GM18951 (cell line): ENCODE data around the gene PTPRC.

Source experiments
- POLR2A ChIP-seq: IDR thresholded peaks from 4 replicates; pipeline ENCODE4 v1.6.1; 2011; ENCODE audit warnings: mild to moderate bottlenecking; ENCODE audit not compliant: insufficient read length, insufficient read depth; ENCODE audit errors: extremely low read depth
- in situ Hi-C: fragments of 300-500 bp; cut with MboI; formaldehyde crosslinking; loops from one replicate; pipeline ENCODE4 v1.12.0; 2022; ENCODE audit warnings: low sequenced_read_pairs, mixed read lengths, inconsistent platforms; ENCODE audit not compliant: unreplicated experiment

Gene PTPRC

DNA sequence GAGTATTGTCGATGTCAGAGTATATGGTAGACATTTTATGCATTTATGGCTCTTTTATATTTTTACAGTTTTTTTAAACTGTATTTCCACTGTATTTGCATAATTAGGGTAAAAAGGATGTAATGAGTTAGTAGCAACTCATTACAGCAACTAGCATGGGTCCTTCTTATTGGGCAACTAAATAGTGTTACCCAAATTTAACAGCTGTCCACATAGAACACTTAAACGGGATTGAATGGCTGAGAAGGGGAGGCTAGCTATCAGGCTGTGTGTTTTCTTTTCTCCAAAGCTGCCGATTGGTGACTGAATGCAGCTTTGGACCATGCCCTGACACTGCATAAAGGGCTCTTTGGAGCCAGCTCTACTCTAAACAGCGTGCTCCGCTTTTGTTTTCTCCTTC lies 75.4 kb downstream of the PTPRC start:
- TF ChIP-seq POLR2A = no peak
- in situ Hi-C loops = no loop called here

DNA sequence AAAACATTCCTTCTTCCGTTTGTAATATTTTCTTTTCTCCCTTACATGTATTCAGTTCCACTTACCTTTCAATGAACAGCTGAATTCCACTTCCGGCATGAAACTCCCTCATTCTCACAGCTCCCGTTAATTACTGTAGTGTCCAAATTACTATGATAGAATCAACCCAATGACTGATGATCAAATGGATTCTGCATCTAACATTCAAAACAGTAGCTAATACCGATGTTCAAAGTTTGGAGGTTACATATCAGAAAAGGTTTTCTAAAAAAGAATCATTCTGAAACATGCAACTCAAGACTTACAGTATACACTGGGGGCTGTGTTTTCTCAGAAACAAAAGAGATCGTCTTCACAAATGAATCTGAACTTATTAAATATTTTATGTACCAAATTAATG lies 77.2 kb downstream of the PTPRC start:
- in situ Hi-C loops = no loop called here
- TF ChIP-seq POLR2A = no peak

- in situ Hi-C loops = no loop called here
- no peak for TF ChIP-seq POLR2A
These were observed 78.7 kb downstream of the PTPRC start for GRCh38 chr1:198717510-198717909.

DNA sequence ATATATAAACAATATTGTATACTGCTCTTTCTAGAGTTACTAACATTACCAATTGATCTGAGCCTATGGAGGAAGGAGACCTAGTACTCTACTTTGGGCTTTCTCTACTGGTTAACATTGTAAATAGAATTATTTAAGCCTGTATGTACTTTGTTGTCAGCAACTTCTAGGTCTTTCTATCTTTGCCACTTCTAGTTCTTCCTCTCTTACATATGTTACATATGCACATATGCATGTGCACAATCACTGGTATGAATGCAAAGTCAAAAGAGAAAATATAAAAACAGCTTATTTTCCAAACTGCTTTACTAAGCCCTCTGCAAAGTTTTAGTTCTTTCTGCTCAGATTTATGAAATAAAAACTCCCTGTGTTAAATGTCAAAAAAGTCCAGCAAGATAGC lies 84.3 kb downstream of the PTPRC start:
- in situ Hi-C loops = no loop called here
- no peak for TF ChIP-seq POLR2A

GRCh38 chr1:198725090-198725489 lies 86.2 kb downstream of the PTPRC start:
- in situ Hi-C loops = no loop called here
- TF ChIP-seq POLR2A = no peak

GRCh38 chr1:198726455-198726854 lies 87.6 kb downstream of the PTPRC start:
- no peak for TF ChIP-seq POLR2A
- in situ Hi-C loops = no loop called here

DNA sequence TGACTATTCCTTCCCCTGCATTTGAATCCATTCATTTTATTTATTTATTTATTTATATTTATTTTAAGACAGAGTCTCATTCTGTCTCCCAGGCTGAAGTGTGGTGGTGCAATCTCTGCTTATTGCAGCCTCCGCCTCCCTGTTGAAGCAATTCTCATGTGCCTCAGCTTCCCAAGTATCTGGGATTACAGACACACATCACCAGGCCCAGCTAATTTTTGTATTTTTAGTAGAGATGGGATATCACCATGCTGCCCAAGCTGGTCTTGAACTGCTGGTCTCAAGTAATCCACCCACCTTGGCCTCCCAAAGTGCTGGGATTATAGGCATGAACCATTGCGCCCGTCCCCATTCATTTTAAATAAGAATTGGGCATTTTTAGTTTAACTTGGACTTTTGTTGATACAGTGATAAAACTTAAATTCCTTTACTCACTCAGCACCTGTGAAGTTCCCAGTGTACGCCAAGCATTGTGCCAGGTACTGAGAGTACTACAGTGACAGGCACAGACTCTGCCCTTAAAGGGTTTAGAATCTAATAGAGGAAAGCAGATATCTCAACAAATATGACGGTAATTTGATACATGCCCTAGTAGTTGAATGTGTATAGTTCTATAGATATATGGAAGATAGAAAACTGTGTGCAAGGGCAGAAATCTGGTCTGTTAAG lies 90.5 kb downstream of the PTPRC start:
- TF ChIP-seq POLR2A = no peak
- in situ Hi-C loops = no loop called here

DNA sequence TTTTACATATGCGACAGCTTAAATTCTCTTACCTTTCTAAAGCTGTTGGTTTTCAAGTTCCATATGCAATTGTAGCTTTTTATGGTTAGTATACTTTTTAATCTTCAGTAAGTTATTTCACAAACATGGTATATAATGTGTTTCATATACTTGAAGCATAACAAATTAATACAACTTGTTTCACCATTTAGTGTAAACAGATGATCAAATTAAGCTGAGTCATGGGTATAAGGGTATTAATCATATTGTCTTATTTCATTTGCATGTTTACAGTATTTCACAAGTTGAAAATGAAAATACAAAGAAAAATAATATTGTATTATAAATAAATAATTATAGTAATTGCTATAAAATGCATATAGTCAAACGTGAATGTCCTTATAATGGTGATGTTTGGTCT lies 92.1 kb downstream of the PTPRC start:
- no peak for TF ChIP-seq POLR2A
- in situ Hi-C loops = no loop called here

DNA sequence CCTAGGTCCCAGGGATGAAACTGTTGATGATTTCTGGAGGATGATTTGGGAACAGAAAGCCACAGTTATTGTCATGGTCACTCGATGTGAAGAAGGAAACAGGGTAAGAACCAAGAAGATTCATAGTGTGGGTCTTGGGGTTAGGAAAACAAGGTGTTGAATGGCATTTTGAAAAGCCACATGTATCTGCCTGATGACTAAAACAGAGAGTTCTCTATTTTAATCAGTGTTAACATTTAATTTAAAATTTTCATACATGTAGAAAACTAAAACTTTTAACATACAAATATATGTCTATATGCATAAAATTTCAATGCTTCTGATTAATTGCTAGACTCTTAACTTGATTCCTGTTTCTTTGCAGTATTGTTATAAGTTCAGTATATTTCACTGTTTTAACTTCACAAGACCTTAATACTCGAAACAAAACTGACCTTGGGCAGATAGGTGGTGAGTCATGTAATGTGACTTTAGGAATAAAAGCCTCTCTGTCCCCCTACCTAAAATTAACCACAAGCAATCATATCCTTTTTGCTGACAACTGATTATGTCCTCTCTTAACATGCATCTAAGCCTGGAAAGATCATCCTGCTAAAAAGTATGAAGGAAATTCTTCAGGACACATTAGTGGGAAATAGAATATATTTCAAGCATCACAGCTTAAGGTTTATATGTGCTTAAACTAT lies 95.6 kb downstream of the PTPRC start:
- TF ChIP-seq POLR2A = no peak
- in situ Hi-C loops = no loop called here

GRCh38 chr1:198741744-198742143 lies 102.9 kb downstream of the PTPRC start:
- in situ Hi-C loops = no loop called here
- no peak for TF ChIP-seq POLR2A

GRCh38 chr1:198747127-198747526 lies 108.3 kb downstream of the PTPRC start:
- TF ChIP-seq POLR2A = no peak
- in situ Hi-C loops = no loop called here

DNA sequence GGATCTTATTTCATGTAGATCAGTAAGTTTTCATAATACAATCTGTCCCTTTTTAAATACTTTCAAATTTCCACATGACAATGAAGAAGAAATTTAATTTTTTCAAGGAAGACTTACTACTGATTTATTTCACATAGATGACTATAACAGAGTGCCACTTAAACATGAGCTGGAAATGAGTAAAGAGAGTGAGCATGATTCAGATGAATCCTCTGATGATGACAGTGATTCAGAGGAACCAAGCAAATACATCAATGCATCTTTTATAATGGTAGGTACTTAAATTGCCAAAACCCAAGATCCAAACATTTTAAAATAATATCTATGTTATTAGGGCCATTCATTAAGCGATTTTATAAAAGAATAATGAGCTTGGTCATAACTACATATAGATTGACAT lies 110.4 kb downstream of the PTPRC start:
- TF ChIP-seq POLR2A = no peak

GRCh38 chr1:198750081-198750480 lies 111.2 kb downstream of the PTPRC start:
- in situ Hi-C loops = loop anchor here (25.0 kb wide), 3 partner anchors 487 to 812 kb away; no protein-coding TSS in a partner anchor
- TF ChIP-seq POLR2A = no peak

More for the DNA sequence above, 110.4 kb downstream of the PTPRC start:
- in situ Hi-C loops = no loop called here

- TF ChIP-seq POLR2A = no peak
- in situ Hi-C loops = loop anchor here (25.0 kb wide), 3 partner anchors 486 to 811 kb away; no protein-coding TSS in a partner anchor
These were observed 112.9 kb downstream of the PTPRC start for GRCh38 chr1:198751741-198752140.

DNA sequence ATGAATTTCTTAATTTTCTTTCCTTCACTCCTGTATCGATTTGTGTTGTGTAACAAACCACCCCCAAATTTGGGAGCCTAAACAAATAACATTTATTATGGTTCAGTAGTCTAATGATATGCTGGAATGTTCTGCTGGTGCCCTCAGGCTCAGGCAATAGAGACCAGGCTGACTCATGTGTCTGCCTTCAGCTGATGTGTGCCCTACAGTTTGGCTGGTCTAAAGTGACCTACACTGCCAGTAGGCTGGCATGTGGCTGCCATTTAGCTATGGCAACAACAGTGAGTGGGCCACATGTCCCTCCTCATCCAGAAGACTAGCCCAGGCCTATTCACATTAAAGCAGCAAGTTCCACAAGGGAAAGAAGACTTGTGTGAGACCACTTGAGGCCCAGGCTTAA lies 115.8 kb downstream of the PTPRC start:
- in situ Hi-C loops = loop anchor here (25.0 kb wide), 3 partner anchors 483 to 808 kb away; no protein-coding TSS in a partner anchor
- no peak for TF ChIP-seq POLR2A

- TF ChIP-seq POLR2A = no peak
- in situ Hi-C loops = loop anchor here (25.0 kb wide), 3 partner anchors 482 to 807 kb away; no protein-coding TSS in a partner anchor
These were observed 116.9 kb downstream of the PTPRC start for GRCh38 chr1:198755715-198756114.
